KOPT-K1 (cell line): Measurements from ENCODE around the gene STK36.

Experiments
- H3K27ac ChIP-seq: fragments of 200-600 bp; sonication (generic); 2 replicates; pipeline ENCODE4 v1.5.1; 2016; ENCODE audit warnings: antibody characterized with exemption, mild to moderate bottlenecking, low read depth, low read length; ENCODE audit not compliant: poor library complexity, severe bottlenecking
- H3K36me3 ChIP-seq: fragments of 200-600 bp; sonication (generic); 2 replicates; pipeline ENCODE4 v1.5.1; 2017; ENCODE audit warnings: antibody characterized with exemption, mild to moderate bottlenecking, low read length, moderate library complexity; ENCODE audit not compliant: insufficient read depth
- H3K9me3 ChIP-seq: fragments of 200-600 bp; sonication (generic); 2 replicates; pipeline ENCODE4 v1.5.1; 2017; ENCODE audit warnings: antibody characterized with exemption, low read length, mild to moderate bottlenecking; ENCODE audit not compliant: insufficient read depth, poor library complexity, severe bottlenecking

The STK36 gene

DNA sequence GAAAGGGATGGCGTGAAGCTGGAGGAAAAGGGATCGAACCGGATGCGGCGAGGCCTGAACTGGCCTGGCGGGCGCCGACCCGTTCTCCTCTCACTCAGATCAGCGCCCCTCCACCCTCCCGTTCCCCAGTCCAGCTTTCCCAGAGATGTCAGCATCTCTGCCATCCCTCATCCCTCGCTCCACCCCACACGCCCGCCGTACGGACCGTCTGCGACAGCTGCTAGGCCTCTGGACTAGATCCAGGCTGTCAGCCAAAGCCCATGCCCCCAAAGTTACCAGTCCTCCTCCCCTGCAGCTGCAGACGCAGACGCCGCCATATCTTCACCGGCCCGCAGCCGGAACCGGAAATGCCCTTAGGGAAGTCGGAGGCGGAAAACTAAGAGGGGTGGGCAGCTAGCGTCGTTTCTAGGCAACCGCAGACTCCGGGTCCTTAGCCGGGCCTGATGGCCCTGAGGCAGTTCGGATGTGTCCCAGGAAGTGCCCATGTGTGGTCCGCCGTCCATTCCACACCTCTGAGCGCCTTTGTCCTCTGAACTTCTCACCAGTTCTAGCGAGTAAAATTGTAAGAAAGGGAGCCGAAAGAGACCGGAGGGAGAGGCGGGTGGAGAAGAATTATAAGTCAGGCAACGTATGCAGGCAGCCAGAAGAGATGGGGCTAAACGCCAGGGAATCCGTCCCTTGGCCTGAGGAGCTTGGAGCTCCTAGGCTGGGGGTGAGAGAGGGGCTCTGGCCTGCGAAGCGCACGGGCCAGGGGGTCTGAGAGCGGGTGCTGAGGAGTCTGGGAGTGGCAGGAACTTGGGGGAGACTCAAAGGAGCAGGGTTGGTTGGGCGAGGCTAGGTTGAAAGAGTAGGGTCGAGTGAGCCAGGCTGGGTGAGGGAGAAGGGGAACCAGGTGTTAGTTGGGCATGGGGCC is at the start of gene STK36, which contains the start of gene RNF25:
Gene STK36, plus strand, starts transcription at position 433 of the 913 bp plus-strand sequence. CDS start 744 bp downstream, outside the sequence.
Gene RNF25, minus strand, starts transcription at position 349 of the 913 bp plus-strand sequence. Its CDS starts 32 bp downstream, at position 317.
- no peaks in the 10 kb centered on the region for H3K9me3 ChIP-seq
- H3K36me3 ChIP-seq, result peaks cover 19% of the 10 kb centered on the region
- H3K27ac ChIP-seq, result peak within 1 kb of the TSS; percentile 67

- H3K9me3 ChIP-seq, result no peaks in the 10 kb centered on the region
- no peak overlapping the region for H3K27ac ChIP-seq
- H3K36me3 ChIP-seq, result no peaks in the 10 kb centered on the region
Measured at GRCh38 chr2:218622606-218623365, 49.1 kb upstream of the STK36 start.

DNA sequence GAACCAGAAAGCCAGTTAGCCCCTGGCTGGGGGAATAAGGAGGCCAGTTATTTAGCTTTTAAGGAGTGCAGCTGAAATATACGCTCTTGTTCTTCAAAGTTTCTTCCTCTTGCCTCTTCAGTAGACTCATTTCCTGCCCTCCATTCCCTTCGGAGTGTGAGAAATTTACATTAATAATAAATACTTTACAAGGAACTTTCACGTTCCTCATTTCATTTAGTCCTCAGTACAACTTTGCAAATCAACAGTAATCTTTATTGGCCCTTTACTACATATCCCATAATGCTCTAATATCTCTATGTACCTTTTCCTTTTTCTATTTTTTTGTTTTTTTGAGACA is 48.5 kb upstream of the STK36 start:
- H3K27ac ChIP-seq, result no peak overlapping the region
- H3K36me3 ChIP-seq, result no peaks in the 10 kb centered on the region
- no peaks in the 10 kb centered on the region for H3K9me3 ChIP-seq

DNA sequence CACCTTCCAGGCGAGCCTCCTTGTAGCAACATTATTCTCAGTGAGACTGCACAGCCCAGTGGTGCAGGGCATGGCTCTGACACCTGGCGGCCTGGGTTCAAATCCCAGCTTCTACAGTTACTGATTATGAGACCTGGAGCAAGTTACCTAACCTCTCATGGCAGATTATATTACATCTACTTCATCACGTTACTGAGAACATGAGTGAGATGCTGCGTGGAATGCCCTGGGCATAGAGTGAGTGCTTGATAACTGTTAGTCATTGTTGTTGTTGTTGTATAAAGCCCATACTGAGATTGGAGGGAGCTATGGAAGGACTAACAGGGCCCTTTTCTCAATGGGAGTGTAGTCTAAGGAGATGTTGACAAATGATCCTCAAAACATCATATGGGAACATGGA is 45.5 kb upstream of the STK36 start:
- no peaks in the 10 kb centered on the region for H3K36me3 ChIP-seq
- H3K27ac ChIP-seq, result no peak overlapping the region
- H3K9me3 ChIP-seq, result no peaks in the 10 kb centered on the region

DNA sequence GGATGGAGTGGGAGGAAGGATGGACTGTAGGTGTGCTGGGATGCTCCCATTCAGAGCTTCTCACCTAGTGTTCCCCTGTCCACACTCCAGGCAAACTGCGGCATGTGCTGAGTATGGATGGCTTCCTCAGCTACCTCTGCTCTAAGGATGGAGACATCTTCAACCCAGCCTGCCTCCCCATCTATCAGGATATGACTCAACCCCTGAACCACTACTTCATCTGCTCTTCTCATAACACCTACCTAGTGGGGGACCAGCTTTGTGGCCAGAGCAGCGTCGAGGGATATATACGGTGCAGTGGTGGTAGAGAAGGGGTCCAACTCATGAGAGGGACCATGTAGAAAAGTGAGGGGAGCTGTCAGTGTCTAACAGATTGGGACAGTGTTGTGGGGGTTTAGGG is 43.9 kb upstream of the STK36 start:
- Histone ChIP-seq H3K9me3 (no peaks in the 10 kb centered on the region), H3K27ac (no peak overlapping the region), H3K36me3 (no peaks in the 10 kb centered on the region)

DNA sequence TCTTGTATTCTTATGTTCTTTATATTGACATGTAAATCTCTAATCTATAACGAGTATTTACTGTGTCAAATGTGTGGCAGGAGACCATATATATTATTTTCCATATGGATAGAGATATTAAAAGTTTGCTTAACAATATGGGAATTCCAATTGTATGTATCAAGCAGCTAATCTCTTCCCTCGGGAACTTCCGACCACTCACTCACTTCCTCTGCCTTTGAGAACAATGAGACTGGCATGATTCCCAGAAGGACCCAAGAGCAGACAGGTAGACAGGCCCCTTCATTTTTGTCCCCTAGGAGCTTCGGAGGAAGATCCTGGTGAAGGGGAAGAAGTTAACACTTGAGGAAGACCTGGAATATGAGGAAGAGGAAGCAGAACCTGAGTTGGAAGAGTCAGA is 40.0 kb upstream of the STK36 start:
- H3K9me3 ChIP-seq, result no peaks in the 10 kb centered on the region
- peaks cover 37% of the 10 kb centered on the region for H3K36me3 ChIP-seq
- H3K27ac ChIP-seq, result no peak overlapping the region

GRCh38 chr2:218635719-218636118 is 36.2 kb upstream of the STK36 start:
- Histone ChIP-seq H3K36me3 (peaks cover 76% of the 10 kb centered on the region), H3K27ac (no peak overlapping the region), H3K9me3 (no peaks in the 10 kb centered on the region)

DNA sequence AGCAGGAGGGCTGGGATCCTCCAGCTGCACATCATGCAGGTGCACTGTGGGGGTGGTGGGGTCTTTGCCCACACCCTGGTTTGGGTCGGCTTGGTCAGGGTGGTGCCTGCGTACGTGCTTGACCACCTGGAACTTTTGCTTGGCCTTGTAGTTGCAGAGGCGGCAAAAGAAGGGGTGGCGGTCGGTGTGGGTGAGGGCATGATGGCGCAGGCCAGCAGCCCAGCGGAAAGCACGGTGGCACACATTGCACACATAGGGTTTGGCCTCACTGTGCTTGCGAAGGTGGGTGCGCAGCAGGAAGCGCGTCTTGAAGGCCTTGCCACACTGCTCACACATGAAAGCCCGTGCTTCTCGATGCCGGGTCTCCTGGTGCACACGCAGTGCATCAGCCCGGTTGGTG is 33.5 kb upstream of the STK36 start:
- peaks cover 98% of the 10 kb centered on the region for H3K36me3 ChIP-seq
- H3K27ac ChIP-seq, result no peak overlapping the region
- H3K9me3 ChIP-seq, result no peaks in the 10 kb centered on the region

- no peaks in the 10 kb centered on the region for H3K9me3 ChIP-seq
- H3K27ac ChIP-seq, result no peak overlapping the region
- H3K36me3 ChIP-seq, result peaks cover 98% of the 10 kb centered on the region
Measured at GRCh38 chr2:218642121-218642656, 29.7 kb upstream of the STK36 start.

- H3K9me3 ChIP-seq, result no peaks in the 10 kb centered on the region
- no peak overlapping the region for H3K27ac ChIP-seq
- H3K36me3 ChIP-seq, result peaks cover 98% of the 10 kb centered on the region
Measured at GRCh38 chr2:218642786-218643185, 29.1 kb upstream of the STK36 start.

DNA sequence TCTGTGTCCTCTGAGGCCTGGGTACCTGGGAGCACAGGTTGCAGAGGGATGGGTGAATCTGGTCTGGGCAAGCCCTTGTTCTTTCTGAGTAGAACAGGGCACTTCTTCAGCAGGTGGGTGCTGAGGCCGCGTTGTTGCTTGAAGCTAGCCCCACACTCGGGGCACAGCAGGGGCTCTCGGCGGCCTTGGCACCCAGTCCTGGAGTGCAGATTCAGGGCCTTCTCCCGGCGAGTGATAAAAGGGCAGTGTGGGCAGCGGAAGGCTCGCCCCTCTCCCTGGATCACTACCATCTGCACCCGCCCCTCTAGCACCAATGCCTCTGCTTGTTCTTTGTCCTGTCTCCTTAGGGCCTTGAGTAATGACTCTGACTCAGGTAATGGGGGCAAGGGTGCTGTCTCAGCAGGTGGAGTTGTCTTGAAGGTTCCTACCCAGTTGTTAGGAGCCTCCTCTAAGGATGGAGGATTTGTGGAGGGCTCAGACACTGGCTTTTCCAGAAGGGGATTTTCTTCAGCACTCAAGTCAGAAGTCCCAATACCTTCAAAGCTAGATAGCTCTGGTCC is 28.1 kb upstream of the STK36 start:
- H3K36me3 ChIP-seq, result peaks cover 98% of the 10 kb centered on the region
- H3K27ac ChIP-seq, result no peak overlapping the region

GRCh38 chr2:218644721-218645120 is 27.2 kb upstream of the STK36 start:
- H3K27ac ChIP-seq, result no peak overlapping the region

More for the DNA sequence above, 28.1 kb upstream of the STK36 start:
- H3K9me3 ChIP-seq, result no peaks in the 10 kb centered on the region

DNA sequence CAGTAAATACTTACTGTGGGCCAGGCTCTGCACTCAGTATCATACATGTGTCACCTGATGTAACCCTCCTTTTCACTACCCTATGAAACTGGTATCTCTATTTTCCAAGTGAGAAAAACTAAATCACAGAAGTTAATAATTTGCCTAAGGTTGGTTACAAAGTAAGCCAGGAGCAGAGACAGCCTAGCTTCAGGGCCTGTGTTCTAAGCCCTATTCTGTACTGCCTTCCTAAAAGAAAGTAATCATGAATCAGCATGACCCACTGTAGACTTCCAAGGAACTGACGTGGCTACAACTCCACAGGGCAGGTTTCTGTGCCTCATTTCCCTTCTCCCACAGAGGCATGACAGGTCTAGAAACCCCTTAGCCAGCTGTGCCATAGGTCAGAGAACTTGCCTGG is 26.8 kb upstream of the STK36 start:
- H3K36me3 ChIP-seq, result peaks cover 98% of the 10 kb centered on the region
- H3K9me3 ChIP-seq, result no peaks in the 10 kb centered on the region
- no peak overlapping the region for H3K27ac ChIP-seq

More at GRCh38 chr2:218644721-218645120, 27.2 kb upstream of the STK36 start:
- no peaks in the 10 kb centered on the region for H3K9me3 ChIP-seq
- peaks cover 98% of the 10 kb centered on the region for H3K36me3 ChIP-seq

DNA sequence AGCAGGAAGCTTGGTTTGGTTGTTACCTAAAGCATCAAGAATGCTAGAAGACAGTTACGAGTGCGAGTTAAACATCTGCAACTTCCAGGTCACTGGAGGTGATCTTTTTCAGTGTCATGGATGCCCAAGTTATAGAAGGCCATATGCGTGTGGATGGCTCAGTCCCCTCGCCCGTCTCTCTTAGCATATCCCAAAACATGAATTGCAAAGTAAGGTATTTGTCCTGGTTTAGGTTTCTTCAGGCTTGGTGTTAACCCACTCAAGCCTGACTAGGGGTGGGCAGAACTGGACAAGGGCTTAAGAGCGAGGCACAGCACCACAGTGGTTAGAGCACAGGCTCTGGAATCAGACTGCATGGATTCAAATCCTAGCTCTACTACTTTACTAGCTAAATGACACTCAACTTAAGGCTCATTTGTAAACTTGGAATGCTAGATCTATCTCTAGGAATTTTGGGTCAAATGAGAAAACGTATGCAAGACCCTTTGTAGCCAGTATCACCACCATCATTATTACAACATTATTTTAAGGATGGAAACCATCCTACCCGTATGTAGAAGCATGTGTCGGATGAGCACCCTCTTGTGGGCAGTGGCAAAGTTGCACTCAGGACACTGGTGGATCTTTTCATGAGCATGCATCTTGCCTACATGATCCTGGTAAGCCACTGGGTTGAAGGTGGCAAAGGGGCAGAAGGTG is 23.6 kb upstream of the STK36 start:
- Histone ChIP-seq H3K36me3 (peaks cover 99% of the 10 kb centered on the region), H3K27ac (no peak overlapping the region), H3K9me3 (no peaks in the 10 kb centered on the region)
